ENCODE results near the gene PPFIA4.

GRCh38 chr1:203036135-203036534 lies 9.8 kb downstream of the PPFIA4 start:
- TF ChIP-seq, protein P1, sequence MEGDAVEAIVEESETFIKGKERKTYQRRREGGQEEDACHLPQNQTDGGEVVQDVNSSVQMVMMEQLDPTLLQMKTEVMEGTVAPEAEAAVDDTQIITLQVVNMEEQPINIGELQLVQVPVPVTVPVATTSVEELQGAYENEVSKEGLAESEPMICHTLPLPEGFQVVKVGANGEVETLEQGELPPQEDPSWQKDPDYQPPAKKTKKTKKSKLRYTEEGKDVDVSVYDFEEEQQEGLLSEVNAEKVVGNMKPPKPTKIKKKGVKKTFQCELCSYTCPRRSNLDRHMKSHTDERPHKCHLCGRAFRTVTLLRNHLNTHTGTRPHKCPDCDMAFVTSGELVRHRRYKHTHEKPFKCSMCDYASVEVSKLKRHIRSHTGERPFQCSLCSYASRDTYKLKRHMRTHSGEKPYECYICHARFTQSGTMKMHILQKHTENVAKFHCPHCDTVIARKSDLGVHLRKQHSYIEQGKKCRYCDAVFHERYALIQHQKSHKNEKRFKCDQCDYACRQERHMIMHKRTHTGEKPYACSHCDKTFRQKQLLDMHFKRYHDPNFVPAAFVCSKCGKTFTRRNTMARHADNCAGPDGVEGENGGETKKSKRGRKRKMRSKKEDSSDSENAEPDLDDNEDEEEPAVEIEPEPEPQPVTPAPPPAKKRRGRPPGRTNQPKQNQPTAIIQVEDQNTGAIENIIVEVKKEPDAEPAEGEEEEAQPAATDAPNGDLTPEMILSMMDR (IDR thresholded peaks at IDR 0.05; ENCODE audit: insufficient read depth, low read depth, low read length) = no peak
- TF ChIP-seq EZH2 (IDR thresholded peaks at IDR 0.05; ENCODE audit: insufficient read depth, low read length) = no peak
